ENCODE measurements around the gene CLIC5.

Gene CLIC5

DNA sequence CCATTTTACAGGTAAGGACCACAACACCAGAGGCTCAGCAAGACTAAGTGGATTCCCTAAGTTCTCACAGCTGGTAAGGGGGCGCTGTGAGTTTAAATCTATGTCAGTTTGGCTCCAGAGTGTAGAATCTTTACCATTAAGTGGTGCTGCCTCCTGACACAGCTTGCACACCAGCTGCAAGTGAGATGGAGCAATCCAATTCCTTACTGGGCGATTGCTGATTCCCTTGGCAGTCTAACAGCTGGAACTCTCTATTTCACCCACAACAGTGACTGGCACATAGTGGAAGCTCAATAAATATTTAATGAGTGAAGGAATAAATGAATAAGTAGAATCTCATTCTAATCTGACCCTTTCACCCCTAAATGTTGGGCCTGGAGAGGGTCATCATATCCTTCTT, 176.7 kb downstream of the CLIC5 start:
- DNase-seq (ENCODE audit: low read depth) = no peak

DNA sequence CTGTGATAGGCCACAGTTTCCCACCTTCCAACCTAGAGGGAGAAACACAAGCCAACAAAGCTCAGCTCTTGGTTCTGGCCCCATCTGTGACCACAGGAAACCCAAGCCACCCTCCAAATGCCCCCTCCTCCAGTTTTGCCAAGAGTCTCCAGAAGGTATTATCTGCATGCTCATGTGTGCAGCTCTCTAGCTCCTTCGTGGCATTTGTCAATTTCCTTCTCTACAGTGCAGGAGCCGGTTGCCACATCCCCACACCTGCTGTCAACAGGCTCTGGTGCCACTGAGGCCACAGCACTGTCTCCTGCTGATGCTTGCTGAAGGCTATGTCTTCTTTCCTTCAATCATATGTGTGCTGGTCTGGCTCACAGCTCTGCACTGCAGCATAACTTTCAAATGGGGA, 177.2 kb downstream of the CLIC5 start:
- DNase-seq (ENCODE audit: low read depth) = no peak

DNA sequence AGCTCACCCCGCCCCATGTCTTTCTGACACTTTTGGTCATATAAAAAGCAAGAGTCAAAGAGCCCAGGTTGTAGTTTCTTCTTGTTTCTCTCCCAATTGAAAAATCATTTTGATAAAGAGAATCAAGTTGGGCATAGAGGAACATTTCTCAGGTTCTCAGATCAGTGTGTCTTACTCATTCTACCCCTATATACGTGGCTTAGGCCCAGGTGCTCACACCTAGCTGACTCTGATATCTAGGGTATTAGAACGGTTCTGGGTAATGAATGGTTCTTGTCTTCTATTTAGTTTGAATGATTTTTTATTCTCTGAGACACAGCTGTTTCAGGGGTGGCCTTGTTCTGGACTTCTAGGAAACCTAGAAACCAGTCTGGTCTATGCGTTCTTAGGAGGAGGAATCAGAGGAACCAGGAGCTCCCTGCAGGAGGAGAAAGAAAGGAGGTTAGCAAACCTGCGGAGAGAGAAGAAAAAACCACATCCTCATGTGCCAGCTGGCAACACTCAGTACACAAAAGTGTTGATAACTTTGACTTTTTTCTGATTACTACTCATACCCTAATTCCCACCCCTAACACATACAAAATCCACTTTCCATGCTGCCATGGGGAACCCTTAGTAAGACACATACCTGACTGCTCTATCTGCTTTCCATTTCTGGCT, 178.0 kb downstream of the CLIC5 start:
- DNase-seq (ENCODE audit: low read depth) = no peak

DNA sequence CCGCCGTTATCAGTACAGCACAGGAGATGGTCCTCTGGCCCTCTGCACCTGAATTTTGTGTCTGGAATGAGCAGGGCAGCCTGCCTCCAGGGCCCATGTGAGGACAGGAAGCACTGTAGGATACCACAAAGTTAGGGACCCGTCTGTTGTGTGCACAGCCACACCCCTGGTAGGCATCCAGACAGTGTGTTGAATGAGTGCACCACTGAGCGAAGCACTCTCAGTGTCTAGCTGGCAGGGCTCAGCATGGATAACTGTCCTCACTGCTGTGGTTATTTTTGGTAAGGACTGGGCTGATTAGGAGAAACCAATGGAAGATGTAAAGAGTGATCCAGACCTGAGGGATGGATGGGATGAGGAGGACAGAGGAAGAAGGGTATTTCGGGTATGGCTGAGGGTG, 178.7 kb downstream of the CLIC5 start:
- DNase-seq (ENCODE audit: low read depth) = no peak

DNA sequence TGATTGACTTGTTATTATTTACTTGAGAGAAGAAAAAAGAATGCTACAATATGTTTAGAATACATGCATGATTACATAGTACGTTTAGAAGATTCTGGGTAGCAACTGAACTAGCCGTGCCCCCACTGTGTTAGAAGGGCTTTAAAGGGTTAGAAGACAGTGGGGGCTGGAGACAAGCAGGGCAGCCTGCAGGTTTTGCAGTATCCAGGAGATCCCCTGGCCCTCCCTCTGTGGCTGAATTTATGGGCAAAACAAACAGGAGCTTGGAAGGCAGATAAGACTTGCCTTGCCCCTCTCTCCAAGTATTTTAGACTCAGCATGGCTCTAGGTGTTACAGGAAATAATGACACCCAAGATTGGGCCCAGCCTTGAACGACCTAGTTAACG, 179.2 kb downstream of the CLIC5 start:
- DNase-seq (ENCODE audit: low read depth) = no peak

DNA sequence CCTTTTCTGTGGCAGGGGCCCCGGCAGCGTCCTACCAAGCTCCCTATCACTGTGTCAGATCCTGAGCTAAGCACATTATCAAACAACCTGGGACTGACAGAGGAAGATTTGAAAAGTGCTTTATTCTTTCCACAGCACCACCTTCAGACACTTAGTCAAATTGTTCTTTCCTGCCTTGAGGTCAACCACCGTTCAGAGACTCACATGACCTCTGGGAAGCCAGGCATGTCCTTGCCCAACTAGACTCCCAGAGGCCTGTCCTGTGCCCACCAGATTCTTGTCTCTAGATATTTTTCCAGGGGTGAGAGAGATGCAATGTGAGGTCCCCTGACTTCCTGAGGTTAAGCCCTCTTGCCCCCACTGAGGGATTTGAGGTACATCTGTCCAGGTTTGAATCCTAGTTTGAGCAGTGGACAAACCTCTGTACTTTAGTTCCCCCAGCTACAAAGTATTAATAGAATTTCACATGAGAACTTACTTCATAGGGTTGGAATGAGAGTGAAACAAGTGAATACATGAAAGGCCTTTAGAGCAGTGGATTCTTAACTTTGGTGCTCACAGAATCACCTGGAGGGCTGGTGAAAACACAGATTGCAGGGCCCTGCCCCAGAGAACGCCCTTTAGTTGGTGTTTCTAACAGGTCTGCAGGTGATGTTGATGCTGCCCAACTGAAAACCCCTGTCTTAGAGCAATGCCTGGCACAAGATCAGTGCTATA, 179.8 kb downstream of the CLIC5 start:
- DNase-seq (ENCODE audit: low read depth) = no peak

DNA sequence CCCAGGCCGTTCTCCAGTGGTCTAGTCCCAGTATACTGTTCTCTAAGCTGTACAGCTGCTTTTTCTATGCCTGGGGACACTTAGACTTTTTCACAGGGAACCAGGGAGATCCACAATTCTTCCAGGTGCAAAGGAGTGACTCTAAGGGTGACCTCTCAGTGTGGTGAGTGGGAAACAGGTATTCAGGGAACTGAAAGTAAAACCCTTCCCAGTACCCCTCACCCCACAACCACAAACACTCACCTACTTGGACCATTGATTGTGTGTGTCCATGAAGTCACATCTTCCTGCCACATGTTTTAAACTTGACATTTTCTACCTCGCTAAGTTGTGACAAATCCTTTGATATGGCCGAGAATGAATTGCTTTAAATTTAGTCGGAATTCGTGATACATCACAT, 183.6 kb downstream of the CLIC5 start:
- no peak for DNase-seq (ENCODE audit: low read depth)
